Activated CD8-positive, alpha-beta T cell treated with anti-CD3 and anti-CD28 coated beads for 36 hours (primary cell): Measurements from ENCODE around the gene SALL1. TPM values are rescaled to one million over a fixed set of nuclear protein-coding genes. Genes with fewer than 3 reads are reported as not detected.

Source experiments
- ATAC-seq: fragments of 200-7000 bp; cut with Tn5 transposase; one replicate; pipeline ENCODE4 v1.10.0; 2021; ENCODE audit warnings: mild to moderate bottlenecking, moderate library complexity
- CTCF ChIA-PET: fragments of 350-600 bp; sonication (Branson Sonifier 250); formaldehyde crosslinking; loops from one replicate; lab custom pipeline; 2021; ENCODE audit warnings: antibody characterized with exemption; lab: Charles Lee
- POLR2A ChIA-PET: fragments of 350-600 bp; sonication (Branson Sonifier 250); formaldehyde crosslinking; loops from one replicate; lab custom pipeline; 2021; ENCODE audit warnings: antibody characterized with exemption; lab: Charles Lee
- DNase-seq: peaks from one replicate; pipeline ENCODE4 v3.0.0-alpha.2; 2020
- H3K27ac Mint-ChIP-seq: one replicate; pipeline ENCODE4 v1.8.0; 2021; ENCODE audit warnings: mild to moderate bottlenecking, mixed read lengths
- H3K27me3 Mint-ChIP-seq: one replicate; pipeline ENCODE4 v1.8.0; 2021; ENCODE audit warnings: mixed read lengths
- H3K36me3 Mint-ChIP-seq: one replicate; pipeline ENCODE4 v1.8.0; 2021; ENCODE audit warnings: low read depth, mixed read lengths
- H3K4me1 Mint-ChIP-seq: one replicate; pipeline ENCODE4 v1.8.0; 2021; ENCODE audit warnings: low read depth, mixed read lengths
- H3K4me3 Mint-ChIP-seq: one replicate; pipeline ENCODE4 v1.8.0; 2021; ENCODE audit warnings: mild to moderate bottlenecking, moderate library complexity, mixed read lengths
- H3K9me3 Mint-ChIP-seq: one replicate; pipeline ENCODE4 v1.8.0; 2021; ENCODE audit warnings: mixed read lengths
- intact Hi-C: fragments of 100-400 bp; cut with micrococcal nuclease; formaldehyde crosslinking; loops from one replicate; pipeline ENCODE4 v1.10.0; 2022
- total RNA-seq, 2 experiments: library from RNA; stranded (reverse); gene quantifications; one replicate each; pipeline ENCODE4 v1.2.3, GENCODE V29; 2021
- TF ChIP-seq, protein P1 (sequence below): fragments of 200-600 bp; IDR thresholded peaks from one replicate; pipeline ENCODE4 v1.8.0; 2022; ENCODE audit warnings: antibody characterized with exemption, mild to moderate bottlenecking

Gene SALL1
- total RNA-seq, 2 experiments from 2014 or later: not detected

DNA sequence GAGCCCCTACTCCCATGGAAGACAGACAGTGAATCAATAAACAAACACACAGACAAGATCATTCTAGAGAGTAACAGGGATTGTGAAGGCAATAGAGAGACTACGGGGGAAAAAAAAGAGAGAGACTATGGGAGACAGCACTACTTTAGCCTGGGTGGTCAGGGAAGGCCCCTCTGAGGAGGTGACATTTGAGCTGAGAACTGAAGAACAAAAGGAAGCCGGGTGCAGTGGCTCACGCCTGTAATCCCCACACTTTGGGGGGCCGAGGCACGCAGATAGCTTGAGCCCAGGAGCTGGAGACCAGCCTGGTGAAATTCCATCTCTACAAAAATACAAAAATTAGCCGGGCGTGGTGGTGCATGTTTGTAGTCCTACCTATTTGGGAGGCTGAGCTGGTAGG, 29.2 kb downstream of the SALL1 start:
- TF ChIP-seq, protein P1, sequence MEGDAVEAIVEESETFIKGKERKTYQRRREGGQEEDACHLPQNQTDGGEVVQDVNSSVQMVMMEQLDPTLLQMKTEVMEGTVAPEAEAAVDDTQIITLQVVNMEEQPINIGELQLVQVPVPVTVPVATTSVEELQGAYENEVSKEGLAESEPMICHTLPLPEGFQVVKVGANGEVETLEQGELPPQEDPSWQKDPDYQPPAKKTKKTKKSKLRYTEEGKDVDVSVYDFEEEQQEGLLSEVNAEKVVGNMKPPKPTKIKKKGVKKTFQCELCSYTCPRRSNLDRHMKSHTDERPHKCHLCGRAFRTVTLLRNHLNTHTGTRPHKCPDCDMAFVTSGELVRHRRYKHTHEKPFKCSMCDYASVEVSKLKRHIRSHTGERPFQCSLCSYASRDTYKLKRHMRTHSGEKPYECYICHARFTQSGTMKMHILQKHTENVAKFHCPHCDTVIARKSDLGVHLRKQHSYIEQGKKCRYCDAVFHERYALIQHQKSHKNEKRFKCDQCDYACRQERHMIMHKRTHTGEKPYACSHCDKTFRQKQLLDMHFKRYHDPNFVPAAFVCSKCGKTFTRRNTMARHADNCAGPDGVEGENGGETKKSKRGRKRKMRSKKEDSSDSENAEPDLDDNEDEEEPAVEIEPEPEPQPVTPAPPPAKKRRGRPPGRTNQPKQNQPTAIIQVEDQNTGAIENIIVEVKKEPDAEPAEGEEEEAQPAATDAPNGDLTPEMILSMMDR: no peak
- no peak for ATAC-seq
- no peak overlapping the region for H3K4me3 Mint-ChIP-seq
- no peaks in the 10 kb centered on the region for H3K4me1 Mint-ChIP-seq
- no peak for DNase-seq
- CTCF ChIA-PET: no interaction called here
- no peaks in the 10 kb centered on the region for H3K9me3 Mint-ChIP-seq
- H3K27ac Mint-ChIP-seq: no peak overlapping the region
- no peaks in the 10 kb centered on the region for H3K36me3 Mint-ChIP-seq
- POLR2A ChIA-PET: interaction anchor here (1.0 kb wide), 1 partner anchor 114 kb away, joined by 3 read pairs; no protein-coding TSS in a partner anchor
- intact Hi-C loops: no loop called here
- H3K27me3 Mint-ChIP-seq: peaks cover 4% of the 10 kb centered on the region

DNA sequence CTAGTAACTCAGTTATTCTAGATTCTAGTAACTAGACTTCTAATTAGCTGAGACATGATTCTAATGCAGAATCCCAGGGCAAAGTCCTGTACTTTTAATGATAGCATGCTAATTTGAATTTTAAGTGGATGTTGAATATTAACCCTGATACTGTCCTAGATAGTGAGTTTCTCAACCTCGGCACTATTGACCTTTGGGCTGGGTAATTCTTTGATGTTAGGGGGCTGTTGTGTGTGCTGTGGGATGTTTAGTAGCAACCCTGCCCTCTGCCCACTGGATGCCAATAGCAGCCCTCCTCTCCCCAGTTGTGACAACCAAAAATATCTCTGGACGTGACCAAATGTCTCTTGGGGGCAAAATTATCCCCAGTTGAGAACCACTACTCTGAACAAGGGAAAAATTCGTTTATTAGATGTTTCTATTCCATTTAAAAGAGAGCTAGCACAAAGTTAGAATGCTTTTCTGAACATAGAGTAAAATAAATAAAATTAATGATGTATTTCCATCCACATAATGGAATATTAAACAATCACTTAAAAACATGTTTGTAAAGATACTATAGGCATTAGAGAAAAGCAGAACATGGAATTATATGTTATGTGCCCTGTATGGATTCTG, 30.2 kb downstream of the SALL1 start:
- POLR2A ChIA-PET: no interaction called here
- no peak for DNase-seq
- peaks cover 6% of the 10 kb centered on the region for H3K27me3 Mint-ChIP-seq
- H3K36me3 Mint-ChIP-seq: no peaks in the 10 kb centered on the region
- CTCF ChIA-PET: no interaction called here
- H3K9me3 Mint-ChIP-seq: no peaks in the 10 kb centered on the region
- no peak for ATAC-seq
- TF ChIP-seq, protein P1: no peak
- no peak overlapping the region for H3K4me3 Mint-ChIP-seq
- intact Hi-C loops: no loop called here
- H3K27ac Mint-ChIP-seq: no peak overlapping the region
- H3K4me1 Mint-ChIP-seq: no peaks in the 10 kb centered on the region

DNA sequence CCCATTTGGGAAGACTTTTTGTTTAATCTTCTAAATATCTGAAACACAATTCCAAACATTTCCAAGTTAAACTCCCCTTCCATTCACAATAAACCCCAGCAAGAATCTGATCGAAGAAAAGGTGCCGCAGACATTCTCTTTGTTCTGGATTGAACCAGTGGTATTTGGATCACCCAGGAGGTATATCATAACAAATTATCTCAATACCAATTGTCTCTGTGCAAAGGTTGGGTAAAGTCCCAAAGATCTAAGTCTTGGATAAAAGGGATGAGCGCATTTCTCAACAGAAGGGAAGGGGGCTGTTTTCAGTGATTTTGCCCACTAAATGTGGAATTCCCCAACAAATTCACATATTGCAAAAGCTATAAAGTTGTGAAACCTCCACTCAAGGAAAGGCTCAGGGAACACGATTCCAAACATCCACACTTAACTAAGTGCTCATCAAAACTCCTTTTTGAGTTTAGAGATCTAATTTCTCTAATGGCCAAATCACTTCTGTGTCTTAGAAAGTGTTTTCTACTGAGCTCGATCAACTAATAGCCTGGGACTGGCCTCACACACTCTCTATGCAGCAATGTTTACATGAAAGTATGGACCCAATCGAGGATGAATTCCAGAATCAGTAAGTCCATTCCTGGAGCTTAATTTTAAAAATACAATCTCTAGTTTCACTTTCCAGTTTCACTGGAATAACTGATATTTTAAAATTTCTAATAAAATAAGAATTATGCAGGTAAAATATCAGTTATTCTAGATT, 30.9 kb downstream of the SALL1 start:
- ATAC-seq (no peak), DNase-seq (no peak)
- H3K4me3 Mint-ChIP-seq: no peak overlapping the region
- TF ChIP-seq, protein P1: no peak
- CTCF ChIA-PET: no interaction called here
- POLR2A ChIA-PET: no interaction called here
- intact Hi-C loops: no loop called here
- peaks cover 10% of the 10 kb centered on the region for H3K27me3 Mint-ChIP-seq
- H3K9me3 Mint-ChIP-seq: no peaks in the 10 kb centered on the region
- no peak overlapping the region for H3K27ac Mint-ChIP-seq
- no peaks in the 10 kb centered on the region for H3K4me1 Mint-ChIP-seq
- no peaks in the 10 kb centered on the region for H3K36me3 Mint-ChIP-seq

DNA sequence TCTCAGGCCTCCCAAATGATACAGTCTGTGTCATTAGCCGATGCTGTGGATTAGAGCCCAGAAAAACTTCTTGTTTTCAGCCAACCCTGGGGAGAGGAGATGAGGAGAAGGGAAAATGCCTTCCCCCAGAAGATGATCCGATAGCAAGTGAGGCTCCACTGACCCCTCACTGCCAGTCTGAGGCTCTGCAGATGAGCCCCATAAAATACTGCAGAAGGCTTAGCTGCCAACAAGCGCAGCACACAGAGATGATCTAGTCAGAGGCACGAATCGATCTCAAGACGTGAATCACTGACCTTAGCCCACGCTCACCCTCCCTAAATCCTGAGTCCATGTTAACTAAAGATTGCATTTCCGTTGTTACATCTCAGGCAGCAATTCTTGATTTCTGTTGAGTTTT, 31.5 kb downstream of the SALL1 start:
- CTCF ChIA-PET: no interaction called here
- Mint-ChIP-seq H3K9me3 (no peaks in the 10 kb centered on the region), H3K4me1 (no peaks in the 10 kb centered on the region), H3K27ac (no peak overlapping the region), H3K4me3 (no peak overlapping the region), H3K36me3 (no peaks in the 10 kb centered on the region), H3K27me3 (peaks cover 16% of the 10 kb centered on the region)
- intact Hi-C loops: no loop called here
- POLR2A ChIA-PET: no interaction called here
- DNase-seq: no peak
- TF ChIP-seq, protein P1: no peak
- ATAC-seq: no peak

DNA sequence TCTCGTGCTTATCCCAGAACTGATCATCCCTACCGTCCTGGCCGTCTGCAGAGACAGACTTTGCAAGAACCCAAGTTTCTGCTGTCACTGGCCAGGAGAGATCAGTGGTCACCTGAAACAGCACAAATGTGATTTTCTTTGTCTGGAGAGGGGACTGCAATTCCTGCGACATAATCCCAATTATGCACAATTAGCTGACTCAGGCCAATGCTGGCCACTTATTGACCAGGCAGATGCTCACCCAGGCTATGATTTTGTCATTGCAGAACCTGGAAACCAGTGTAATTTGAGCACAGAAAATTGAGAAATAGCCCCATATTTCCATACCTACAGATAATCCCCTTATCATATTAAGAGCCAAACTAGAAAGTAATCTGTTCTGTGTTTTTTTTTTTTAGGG, 34.7 kb downstream of the SALL1 start:
- no peaks in the 10 kb centered on the region for H3K9me3 Mint-ChIP-seq
- ChIA-PET POLR2A (no interaction called here), CTCF (no interaction called here)
- H3K27ac Mint-ChIP-seq: no peak overlapping the region
- TF ChIP-seq, protein P1: no peak
- intact Hi-C loops: no loop called here
- peaks cover 30% of the 10 kb centered on the region for H3K27me3 Mint-ChIP-seq
- DNase-seq: no peak
- no peaks in the 10 kb centered on the region for H3K36me3 Mint-ChIP-seq
- H3K4me1 Mint-ChIP-seq: no peaks in the 10 kb centered on the region
- no peak for ATAC-seq
- H3K4me3 Mint-ChIP-seq: no peak overlapping the region
